HG03460 (cell line): ENCODE measurements around the gene KCNMA1.

ENCODE experiments used
- ATAC-seq: cut with Tn5 transposase; IDR thresholded peaks from one replicate; pipeline ENCODE4 v1.9.1; 2021; ENCODE audit not compliant: unreplicated experiment

KCNMA1 gene

DNA sequence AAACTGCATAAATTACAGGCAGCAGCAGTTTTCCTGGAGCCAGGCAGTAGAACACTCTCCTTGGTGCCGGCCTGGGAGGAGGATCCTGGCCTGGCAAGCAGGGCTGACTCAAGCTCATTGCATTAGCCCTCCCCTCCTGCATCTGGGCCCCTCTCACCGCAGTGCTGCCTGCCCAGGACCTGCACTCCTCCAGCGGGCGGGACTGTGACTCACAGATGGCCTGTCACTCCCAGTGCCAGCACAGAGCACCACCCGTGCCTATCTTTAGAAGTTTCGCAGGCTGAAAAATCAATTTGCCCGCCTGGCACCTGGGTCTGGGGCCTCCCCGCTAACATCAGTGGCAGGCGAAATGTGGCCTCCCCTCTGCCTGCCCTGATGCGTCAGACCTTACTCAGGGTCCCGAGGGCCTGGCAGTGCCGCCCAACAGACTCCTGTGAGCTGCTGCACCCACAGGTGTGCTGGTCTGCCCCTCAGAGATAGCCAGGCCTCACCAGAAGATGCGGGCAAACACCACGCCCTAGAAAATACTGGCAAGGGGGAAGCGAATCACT is 123.8 kb downstream of the KCNMA1 start:
- ATAC-seq, result no peak

DNA sequence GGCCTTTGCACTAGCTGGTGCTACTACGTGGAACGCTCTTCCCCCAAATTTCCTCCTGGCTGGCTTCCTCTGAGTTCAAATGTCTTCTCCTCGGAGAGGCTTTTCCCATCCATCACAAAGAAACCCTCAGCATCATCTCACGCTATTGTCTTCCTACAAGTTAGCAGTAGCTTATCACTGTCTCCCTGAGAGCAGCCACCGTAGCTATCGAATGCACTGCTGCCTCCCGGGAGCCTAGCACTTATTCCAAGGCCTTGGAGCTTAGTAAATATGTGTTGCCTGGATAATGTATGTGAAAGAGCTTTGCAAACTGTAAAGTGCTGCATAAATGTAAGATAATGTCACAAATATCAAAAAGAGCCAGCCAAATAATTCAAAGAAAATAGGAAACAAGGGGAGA is 124.4 kb downstream of the KCNMA1 start:
- ATAC-seq, result no peak

DNA sequence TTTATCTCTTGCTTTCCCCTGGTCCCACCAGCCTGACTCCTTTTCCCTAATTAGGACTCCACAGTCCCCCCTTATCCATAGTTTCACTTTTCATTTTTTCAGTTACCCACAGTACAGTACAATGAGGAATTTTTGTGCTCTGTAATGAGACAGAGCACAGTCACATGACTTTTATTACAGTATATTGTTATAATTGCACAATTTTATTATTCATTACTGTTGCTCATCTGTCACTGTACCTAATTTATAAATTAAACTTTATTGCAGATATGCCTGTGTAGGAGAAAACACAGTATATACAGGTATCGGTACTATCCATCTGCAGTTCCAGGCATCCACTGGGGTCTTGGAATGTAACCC is 125.4 kb downstream of the KCNMA1 start:
- ATAC-seq, result no peak

DNA sequence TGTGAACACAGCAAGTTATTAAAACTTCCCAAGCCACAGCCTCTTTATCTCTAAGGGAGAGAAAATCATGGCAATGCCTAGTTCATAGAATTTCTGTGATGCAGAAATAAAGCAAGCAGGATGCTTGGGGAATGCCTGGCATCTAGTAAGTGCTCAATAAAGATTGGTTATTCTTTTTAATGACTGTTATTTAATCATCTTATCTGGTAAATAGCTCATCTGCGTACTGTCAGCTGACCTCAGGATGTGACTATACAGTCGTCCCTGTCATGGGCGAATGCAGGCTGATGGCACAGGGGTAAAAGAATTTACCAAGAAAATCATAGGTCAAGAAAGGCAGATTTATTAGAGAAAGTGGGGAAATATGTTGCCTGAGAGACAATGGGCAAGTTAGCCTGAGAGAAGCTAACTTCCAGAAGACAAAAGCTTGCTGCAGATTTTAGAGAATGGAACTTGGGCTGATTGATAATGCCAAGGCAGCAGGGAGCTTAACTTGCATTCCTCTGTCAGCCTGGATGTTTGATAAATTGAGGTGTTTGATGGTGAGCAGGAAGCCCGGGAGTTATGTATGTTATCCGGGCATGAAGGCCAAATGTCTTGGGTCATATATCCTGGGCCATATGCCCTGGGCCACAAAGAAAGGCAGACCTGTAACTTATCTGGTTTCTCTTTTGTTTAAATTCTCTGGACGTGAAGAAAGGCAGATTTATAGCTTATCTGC is 126.0 kb downstream of the KCNMA1 start:
- ATAC-seq, result no peak

DNA sequence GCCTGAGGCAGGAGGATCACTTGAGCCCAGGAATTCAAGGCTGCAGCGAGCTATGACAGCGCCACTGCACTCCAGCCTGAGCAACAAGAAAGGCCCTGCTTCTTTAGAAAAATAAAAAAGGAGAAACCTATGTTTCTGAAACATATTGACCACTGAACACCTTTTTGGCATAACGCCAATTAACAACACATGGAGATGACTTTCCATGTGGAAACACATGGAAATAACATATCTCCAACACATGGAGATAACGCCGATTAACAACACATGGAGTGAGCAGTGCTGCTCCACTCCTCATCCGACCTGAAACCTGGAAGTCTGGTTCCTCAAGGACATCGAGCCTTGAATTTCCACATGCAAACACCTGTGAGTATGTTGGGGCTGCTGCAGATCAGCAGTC is 126.9 kb downstream of the KCNMA1 start:
- no peak for ATAC-seq

DNA sequence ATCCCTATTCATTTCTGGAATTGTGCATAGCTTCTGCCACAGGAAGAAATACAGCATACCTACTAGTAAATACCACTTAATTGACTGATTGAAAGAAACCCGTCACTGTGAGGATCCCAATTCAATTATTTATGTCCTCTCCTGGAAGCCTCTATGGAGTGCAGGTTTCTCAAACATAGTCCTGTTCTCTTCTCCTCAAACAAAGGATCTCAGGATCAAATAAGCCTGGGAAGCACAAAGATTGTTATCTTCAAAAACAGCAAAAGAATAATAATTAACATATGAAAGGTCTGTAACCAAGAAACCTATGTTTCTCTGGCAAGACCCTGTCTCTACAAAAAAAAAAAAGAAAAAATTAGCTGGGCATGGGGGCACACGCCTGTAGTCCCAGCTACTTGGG is 127.3 kb downstream of the KCNMA1 start:
- no peak for ATAC-seq

DNA sequence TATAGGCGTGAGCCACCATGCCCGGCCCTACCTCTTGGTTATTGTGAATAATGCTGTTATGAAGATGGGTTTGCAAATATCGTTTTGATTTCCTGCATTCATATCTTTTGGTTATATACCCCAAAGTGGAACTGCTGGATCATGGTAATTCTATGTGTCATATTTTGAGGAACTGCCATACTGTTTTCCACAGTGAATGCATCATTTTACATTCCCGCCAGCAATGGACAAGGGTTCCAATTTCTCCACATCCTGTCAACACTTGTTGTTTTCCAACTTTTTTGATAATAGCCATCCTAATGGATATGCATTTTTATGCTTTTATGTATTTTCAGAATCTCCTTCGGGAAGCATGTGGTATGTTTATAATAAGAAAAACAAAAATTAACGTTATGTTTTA is 128.2 kb downstream of the KCNMA1 start:
- no peak for ATAC-seq

DNA sequence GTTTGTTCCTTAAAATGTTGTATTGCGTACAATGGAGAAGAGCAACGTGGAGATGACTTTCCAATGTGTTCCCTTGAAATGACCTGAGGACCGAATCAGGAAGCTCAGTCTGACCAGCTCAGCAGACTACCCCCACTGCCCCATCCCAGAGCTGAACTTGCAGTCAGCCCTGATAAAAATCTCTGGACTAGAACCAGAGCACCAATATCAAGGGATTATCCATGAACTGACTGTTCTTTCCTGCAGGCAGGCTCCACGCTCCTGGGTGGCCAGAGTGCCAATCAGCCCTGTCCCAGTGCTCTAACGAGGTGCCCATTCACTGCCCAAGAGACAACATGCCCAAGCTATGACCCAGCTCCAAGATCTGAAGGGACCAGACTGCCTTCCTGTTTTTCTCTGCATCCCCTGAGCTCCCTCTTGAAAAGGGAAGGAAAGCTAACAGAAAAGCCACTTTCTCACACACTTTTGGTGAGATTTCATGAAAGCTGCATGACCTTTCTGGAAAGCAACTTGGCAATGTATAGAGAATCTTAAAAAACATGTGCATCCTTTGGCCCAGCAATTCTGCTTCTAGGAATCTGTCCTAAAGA is 130.2 kb downstream of the KCNMA1 start:
- ATAC-seq, result no peak

DNA sequence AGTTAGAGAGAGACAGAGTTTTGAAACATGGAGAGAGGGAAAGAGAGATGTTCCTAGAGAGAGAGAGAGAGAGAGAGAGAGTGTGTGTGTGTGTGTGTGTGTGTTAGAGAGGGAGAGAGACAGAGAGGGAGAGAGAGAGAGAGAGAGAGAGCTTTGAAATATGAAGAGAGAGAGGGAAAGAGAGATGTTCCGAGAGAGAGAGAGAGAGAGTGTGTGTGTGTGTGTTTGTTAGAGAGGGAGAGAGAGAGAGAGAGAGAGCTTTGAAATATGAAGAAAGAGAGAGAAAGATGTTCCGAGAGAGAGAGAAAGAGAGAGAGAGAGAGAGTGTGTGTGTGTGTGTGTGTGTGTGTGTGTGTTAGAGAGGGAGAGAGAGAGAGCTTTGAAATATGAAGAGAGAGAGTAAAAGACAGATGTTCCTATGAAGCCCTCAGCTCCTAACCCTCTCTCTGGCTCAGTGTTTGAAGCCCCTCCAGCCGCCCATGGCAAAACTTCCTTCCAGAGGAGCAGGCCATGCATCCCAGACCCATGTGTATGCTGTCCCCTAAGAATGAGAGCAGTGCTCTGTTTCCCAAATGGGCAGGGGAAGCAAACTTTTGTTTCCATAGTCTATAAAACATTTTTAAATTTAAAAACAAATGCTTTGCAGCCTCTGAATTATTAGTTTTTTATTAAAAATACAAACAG is 130.9 kb downstream of the KCNMA1 start:
- ATAC-seq, result no peak

DNA sequence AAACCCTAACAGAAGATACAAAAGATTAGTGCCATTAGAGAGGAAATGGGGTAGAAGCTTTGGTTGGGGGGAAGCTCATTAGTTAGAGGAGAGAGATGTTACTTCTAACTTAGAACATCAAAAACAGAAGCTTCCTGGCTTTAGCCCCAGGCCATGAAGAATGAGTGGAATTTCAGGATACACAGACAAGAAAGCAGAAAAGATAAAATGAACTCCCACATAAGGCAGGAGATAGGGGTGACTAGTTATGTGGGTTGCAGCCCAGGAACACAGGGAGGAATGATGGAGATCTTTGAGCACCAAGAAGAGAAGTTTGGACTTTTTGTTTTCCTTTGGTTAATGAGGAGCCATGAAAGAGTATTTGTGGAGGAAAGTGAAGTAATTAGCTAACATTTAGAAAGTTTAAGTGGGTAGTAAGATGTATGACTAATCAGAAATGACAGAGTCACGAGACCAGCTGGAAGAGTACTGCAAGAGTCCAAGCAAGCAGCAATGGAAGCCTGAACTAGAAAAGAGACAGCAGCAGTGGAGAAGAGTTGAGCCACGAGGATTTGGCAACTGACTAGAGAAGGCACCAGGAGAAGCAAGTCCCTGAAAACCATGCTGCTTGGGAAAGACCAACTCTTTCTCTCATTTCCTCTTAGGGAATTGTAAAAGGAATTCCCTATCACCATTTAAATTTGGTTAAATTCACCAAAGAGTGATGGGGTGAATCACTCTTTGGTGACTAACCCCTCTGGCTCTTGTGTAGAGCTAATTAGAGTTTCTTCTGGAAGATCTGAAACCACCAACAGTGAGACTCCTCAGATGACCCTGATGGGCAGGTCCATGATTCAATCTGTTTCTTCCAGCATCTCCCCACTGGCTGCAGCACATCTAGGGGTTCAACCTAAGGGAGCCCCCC is 131.9 kb downstream of the KCNMA1 start:
- no peak for ATAC-seq

DNA sequence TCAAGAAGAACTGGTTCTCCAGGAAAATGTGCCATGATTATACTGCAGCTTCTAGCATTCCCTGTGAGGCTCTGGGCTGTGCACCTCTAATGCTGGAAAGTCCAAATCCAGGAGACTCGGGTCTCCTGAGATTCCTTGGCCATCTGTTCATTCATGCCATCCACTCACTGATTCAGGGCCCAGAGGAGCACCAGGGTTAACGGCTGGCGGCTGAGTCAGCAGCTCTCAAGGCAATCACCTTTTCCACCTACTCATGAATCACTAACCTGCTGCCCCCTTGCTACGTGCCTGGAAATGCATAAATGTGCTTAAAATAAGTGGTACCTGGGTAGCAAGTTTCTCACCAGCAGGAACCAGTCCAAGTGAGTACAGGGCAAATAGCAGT is 132.7 kb downstream of the KCNMA1 start:
- no peak for ATAC-seq

DNA sequence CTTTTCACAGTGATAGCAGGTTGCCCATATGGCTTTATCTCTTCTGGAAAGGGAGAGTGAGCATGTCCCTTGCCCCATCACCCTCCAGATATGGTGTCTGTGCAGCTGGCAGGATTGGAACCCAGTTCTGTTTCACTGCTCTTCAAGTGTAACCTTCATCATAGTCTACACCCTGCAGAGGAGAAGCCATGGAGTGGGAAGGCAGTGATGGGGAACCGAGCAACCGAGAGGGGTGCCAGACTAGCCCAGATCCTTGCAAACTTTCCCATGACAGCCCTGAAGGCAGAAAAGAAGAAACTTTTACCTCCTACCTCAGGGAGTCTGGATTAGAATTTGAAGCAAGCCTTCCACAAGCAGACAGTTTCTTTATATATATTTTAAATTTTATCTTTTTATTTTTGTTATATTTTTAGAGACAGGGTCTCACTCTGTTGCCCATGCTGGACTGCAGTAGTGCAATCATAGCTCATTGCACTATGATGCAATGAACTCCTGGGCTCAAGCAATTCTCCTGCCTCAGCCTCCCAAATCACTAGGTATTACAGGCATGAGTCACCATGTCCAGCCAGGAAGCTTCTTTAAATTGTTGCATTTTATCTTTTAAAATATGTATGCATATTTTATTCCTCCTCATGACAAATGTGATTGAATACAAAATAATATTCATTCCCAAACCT is 133.3 kb downstream of the KCNMA1 start:
- no peak for ATAC-seq

DNA sequence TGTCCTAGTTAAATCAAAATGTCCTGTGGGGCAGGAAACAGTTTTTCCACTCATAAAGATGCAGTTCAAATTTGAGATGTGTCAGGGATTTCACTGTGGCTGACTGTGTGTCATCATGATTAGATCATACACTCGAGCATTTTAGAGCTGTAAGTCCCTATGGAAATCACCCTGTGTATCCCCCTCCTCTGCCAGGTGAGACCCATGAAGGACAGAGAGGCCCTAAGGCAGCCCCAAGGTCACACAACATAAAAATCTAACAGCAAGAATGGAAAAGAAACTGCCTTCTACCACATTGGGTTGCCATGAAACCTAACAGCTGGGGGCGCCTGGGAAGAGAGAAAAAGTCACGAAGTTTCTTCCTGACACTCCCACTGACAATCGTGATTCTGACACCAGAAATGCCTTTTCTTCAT is 135.8 kb downstream of the KCNMA1 start:
- no peak for ATAC-seq

DNA sequence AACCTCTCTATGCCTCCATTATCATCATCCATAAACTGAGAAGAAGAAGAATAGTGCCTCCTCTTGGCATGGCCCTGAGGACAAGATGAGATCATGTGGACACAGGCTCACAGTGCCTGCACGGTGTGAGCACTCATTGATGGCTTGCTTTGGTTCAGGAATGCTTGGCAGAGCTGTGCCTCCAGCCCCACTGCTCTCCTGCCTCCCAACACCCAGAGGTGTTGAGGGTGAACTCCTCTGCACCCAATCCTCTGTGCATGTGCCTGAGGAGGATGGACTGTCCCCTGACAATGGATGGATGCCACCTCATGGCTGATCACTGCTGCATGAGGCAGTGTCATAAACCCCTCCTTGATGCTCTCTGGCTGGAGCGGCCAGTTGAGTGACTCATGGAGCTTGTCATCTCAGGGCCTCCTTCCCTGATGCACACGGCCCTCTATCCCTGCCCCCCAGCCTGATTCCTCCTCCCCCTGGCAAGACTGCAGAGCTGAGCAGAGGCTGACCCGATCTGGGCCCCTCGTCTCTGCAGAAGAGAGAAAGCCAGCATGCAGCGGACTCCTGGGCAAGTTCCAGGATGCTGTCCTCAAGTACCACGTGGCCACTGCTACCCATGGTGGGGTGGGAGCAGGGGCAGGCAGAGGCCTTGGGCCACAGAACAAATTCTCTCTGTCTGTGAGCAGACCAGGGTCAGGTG is 136.3 kb downstream of the KCNMA1 start:
- ATAC-seq, result no peak

DNA sequence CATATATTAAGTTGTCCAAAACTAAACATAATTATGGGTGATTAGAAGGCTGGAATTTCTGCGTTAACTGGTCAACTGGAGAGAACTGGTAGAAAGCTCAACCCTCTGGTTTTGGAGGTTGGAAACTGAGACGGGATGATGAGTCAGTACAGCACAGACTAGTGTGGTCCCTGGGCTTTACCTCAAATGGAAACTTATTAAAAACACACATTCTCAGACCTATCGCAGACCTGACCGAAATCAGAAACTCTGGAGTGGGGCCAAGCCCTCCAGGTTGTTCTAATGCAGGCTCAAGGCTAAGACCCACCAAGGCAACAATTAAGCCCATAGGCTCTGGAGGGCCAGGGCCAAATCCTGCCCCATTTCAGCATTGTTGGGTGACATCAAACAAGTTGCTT is 136.9 kb downstream of the KCNMA1 start:
- no peak for ATAC-seq

DNA sequence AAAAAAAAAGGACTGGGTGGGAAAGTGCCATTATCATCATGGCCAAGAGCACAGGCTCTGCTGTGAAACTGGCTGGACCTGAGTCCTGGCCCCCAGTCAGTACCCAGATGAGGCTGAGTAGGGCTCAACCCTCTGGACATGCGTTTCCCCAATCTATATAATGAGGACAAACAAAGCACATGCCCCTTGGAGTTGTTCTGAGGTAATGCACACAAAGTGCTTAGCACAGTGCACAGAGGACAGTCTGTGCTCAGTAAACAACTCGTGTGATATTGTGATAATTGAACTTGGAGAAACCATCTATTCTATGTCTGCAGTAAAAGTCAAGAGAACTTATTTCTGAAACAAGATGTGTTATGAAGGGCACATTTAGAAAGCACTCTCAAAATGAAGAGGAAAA is 138.8 kb downstream of the KCNMA1 start:
- ATAC-seq, result no peak

DNA sequence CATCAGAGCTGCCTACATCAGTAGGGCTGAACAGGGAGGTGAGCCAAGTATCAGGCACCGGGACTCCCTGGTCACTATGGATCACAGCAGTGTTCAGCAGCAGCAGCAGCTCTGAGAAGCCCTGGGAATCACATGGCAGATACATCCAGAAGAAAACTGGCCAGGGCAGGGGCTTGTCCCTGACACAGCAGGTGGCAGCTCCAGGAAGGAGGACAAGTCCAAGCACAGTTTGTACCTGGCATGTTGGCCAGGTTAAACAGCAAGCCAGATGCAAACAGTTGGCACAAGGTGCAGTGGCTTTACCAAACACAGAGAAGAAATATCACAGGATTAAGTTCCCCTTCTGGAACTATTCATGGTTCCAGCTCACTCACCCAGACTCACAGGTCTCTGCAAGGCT is 139.4 kb downstream of the KCNMA1 start:
- ATAC-seq, result no peak

DNA sequence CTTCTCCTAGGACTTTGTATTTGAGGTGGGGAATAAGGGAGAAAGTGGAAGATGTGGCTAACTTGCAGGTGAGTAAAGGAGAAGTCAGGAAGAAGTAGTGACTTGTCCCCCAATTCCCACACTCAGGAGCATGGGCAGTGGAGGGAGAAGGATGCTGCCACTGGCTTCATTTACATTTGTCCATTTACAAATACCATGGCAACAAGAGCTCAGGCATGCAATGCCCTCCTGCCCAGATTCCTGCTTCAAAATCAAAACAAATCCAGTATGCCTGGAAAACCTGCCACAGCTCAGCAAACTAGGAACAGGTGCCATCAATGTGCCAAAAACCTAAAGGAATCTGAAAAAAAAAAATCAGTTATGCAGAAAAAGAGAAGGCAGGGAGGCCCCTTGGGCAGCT is 139.9 kb downstream of the KCNMA1 start:
- no peak for ATAC-seq

DNA sequence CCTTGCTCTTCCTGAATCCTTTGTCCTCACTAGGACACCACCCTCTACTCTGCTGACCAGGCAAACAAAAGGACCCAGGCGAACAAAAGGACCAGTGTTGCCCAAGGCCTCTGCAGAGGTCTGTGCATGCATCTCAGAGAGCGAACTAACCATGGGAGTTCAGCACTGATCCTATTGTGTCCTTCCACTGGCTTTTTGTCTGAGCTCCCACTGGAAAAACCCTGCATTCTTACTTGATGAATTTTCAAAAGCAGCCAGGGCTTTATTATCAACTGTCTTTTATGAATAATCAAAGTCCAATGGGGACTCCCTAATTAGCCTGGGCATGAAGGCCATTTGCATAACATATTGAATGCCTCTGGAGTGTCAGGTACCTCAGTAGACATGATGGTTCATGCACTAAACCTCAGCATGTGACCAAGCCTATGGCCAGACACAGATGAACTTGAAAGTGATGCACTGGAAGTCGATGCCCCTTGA is 140.6 kb downstream of the KCNMA1 start:
- no peak for ATAC-seq
